ENCODE data around the gene MYO15B. TPM values are rescaled to one million over a fixed set of nuclear protein-coding genes. Genes with fewer than 3 reads are reported as not detected.
"Not testable (repeated sequence)": the region's sequence is repeated elsewhere in the genome, so short reads cannot be mapped to it uniquely, and the experiment has no call there.

Gene MYO15B
- total and polyA plus RNA-seq, 4 donors = 84.5 to 197 (median 167) TPM

DNA sequence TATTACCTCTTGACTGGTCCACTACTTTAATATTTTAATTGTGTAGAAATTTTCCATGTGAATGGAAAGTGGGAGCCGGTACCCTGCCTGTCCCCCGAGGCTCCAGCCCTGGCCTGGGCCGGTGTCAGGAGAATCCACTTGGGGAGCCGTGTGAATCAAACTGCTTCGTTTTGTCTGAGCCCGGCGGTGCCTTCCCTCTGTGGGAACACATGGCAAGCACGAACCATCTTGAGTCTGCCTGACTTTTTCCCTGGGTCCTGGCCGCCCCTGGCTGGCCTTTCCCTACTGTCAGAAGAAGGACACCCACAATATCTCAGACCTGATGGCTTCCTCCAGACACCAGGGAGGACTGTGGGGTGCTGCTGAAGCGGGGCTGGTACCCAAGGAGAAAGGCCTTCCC is 12.4 kb upstream of the MYO15B start:
- Histone ChIP-seq H3K27me3 (ENCODE audit: control insufficient read depth in 3 of 3, insufficient read depth in 3 of 3, low read length in 2 of 3) (no peaks in the 10 kb centered on the region), H3K36me3 (ENCODE audit: control insufficient read depth in 4 of 4, insufficient read depth in 4 of 4, low read length in 4 of 4) (peaks cover 0 to 30% (median 0%) of the 10 kb centered on the region in 4 donors), H3K9ac (ENCODE audit: insufficient read depth in 1 of 2, low read length in 2 of 2) (no peak overlapping the region), H3K27ac (ENCODE audit: low read depth in 1 of 2, low read length in 1 of 2) (no peak overlapping the region), H3K4me1 (ENCODE audit: control insufficient read depth in 5 of 5, insufficient read depth in 5 of 5, low read length in 5 of 5) (peaks cover 0 to 2% (median 0%) of the 10 kb centered on the region in 5 donors), H3K9me3 (ENCODE audit: control insufficient read depth in 4 of 4, insufficient read depth in 3 of 4, low read length in 3 of 4) (no peaks in the 10 kb centered on the region), H3K4me3 (no peak overlapping the region)
- TF ChIP-seq, protein P1, sequence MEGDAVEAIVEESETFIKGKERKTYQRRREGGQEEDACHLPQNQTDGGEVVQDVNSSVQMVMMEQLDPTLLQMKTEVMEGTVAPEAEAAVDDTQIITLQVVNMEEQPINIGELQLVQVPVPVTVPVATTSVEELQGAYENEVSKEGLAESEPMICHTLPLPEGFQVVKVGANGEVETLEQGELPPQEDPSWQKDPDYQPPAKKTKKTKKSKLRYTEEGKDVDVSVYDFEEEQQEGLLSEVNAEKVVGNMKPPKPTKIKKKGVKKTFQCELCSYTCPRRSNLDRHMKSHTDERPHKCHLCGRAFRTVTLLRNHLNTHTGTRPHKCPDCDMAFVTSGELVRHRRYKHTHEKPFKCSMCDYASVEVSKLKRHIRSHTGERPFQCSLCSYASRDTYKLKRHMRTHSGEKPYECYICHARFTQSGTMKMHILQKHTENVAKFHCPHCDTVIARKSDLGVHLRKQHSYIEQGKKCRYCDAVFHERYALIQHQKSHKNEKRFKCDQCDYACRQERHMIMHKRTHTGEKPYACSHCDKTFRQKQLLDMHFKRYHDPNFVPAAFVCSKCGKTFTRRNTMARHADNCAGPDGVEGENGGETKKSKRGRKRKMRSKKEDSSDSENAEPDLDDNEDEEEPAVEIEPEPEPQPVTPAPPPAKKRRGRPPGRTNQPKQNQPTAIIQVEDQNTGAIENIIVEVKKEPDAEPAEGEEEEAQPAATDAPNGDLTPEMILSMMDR (IDR thresholded peaks at IDR 0.05; ENCODE audit: control extremely low read depth, extremely low read depth) = no peak
- no peak for ATAC-seq (ENCODE audit: insufficient read depth, low FRiP score)
- 94 to 95% methylated on average over 10 of the region's 10 CpGs for WGBS, 2 donors
- no peak for DNase-seq

DNA sequence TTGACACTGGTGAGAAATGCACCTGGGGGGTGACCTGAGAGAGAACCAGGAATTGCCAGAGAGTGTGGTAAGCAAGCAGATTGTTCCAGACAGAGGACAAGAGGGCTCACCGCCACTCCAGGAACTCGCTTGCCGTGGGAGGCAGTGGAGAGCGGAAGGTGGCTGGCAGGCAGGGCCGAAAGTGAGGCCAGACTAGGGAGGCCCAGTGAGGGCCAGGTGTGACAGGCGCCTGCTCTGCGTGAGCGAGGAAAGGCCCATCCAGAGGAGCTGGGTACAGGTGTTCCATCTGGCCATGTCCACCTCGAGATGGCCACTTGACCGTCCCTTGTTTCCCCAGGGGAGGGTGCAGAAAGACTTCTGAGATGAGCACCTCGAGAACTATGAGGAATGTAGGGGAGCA is 11.9 kb upstream of the MYO15B start:
- ATAC-seq (ENCODE audit: insufficient read depth, low FRiP score) (no peak), DNase-seq (no peak)
- peaks cover 0 to 26% (median 0%) of the 10 kb centered on the region in 4 donors for H3K36me3 ChIP-seq (ENCODE audit: control insufficient read depth in 4 of 4, insufficient read depth in 4 of 4, low read length in 4 of 4)
- TF ChIP-seq, protein P1 (IDR thresholded peaks at IDR 0.05; ENCODE audit: control extremely low read depth, extremely low read depth) = no peak
- H3K9me3 ChIP-seq (ENCODE audit: control insufficient read depth in 4 of 4, insufficient read depth in 3 of 4, low read length in 3 of 4) = no peaks in the 10 kb centered on the region
- no peak overlapping the region for H3K27ac ChIP-seq (ENCODE audit: low read depth in 1 of 2, low read length in 1 of 2)
- H3K4me1 ChIP-seq (ENCODE audit: control insufficient read depth in 5 of 5, insufficient read depth in 5 of 5, low read length in 5 of 5) = peaks cover 0 to 2% (median 0%) of the 10 kb centered on the region in 5 donors
- H3K4me3 ChIP-seq = no peak overlapping the region
- H3K9ac ChIP-seq (ENCODE audit: insufficient read depth in 1 of 2, low read length in 2 of 2) = no peak overlapping the region
- H3K27me3 ChIP-seq (ENCODE audit: control insufficient read depth in 3 of 3, insufficient read depth in 3 of 3, low read length in 2 of 3) = no peaks in the 10 kb centered on the region
- WGBS, 2 donors = 69 to 93% methylated on average over 11 of the region's 11 CpGs

- TF ChIP-seq, protein P1 (IDR thresholded peaks at IDR 0.05; ENCODE audit: control extremely low read depth, extremely low read depth) = no peak
- DNase-seq = no peak
- no peak overlapping the region for H3K4me3 ChIP-seq
- no peak overlapping the region for H3K9ac ChIP-seq (ENCODE audit: insufficient read depth in 1 of 2, low read length in 2 of 2)
- no peaks in the 10 kb centered on the region for H3K27me3 ChIP-seq (ENCODE audit: control insufficient read depth in 3 of 3, insufficient read depth in 3 of 3, low read length in 2 of 3)
- H3K4me1 ChIP-seq (ENCODE audit: control insufficient read depth in 5 of 5, insufficient read depth in 5 of 5, low read length in 5 of 5) = peaks cover 0 to 2% (median 0%) of the 10 kb centered on the region in 5 donors
- ATAC-seq (ENCODE audit: insufficient read depth, low FRiP score) = no peak
- H3K36me3 ChIP-seq (ENCODE audit: control insufficient read depth in 4 of 4, insufficient read depth in 4 of 4, low read length in 4 of 4) = peaks cover 0 to 20% (median 0%) of the 10 kb centered on the region in 4 donors
- no peak overlapping the region for H3K27ac ChIP-seq (ENCODE audit: low read depth in 1 of 2, low read length in 1 of 2)
- no peaks in the 10 kb centered on the region for H3K9me3 ChIP-seq (ENCODE audit: control insufficient read depth in 4 of 4, insufficient read depth in 3 of 4, low read length in 3 of 4)
- WGBS, 2 donors = 87 to 91% methylated on average over 14 of the region's 15 CpGs
Observed at GRCh38 chr17:75576661-75577060, 10.9 kb upstream of the MYO15B start.

DNA sequence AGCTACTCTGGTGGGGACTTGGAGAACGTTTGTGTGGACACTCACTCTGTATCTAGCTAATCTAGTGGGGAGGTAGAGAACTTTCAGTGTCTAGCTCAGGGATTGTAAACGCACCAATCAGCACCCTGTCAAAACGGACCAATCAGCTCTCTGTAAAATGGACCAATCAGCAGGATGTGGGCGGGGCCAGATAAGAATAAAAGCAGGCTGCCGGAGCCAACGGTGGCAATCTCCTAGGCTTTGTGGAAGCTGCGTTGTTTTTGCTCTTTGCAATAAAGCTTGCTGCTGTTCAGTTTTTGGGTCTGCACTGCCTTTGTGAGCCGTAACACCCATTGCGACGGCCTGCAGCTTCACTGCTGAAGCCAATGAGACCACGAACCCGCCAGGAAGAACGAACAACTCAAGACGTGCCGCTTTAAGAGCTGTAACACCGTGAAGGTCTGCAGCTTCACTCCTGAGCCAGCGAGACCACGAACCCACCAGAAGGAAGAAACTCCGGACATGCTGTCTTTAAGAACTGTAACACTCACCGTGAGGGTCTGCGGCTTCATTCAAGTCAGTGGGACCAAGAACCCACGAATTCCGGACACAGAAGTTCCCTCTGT is 6.4 kb upstream of the MYO15B start:
- H3K4me3 ChIP-seq; H3K27ac ChIP-seq (ENCODE audit: low read depth in 1 of 2, low read length in 1 of 2); H3K9ac ChIP-seq (ENCODE audit: insufficient read depth in 1 of 2, low read length in 2 of 2); H3K4me1 ChIP-seq (ENCODE audit: control insufficient read depth in 5 of 5, insufficient read depth in 5 of 5, low read length in 5 of 5); H3K27me3 ChIP-seq (ENCODE audit: control insufficient read depth in 3 of 3, insufficient read depth in 3 of 3, low read length in 2 of 3); H3K9me3 ChIP-seq (ENCODE audit: control insufficient read depth in 4 of 4, insufficient read depth in 3 of 4, low read length in 3 of 4); ATAC-seq (ENCODE audit: insufficient read depth, low FRiP score); H3K36me3 ChIP-seq (ENCODE audit: control insufficient read depth in 4 of 4, insufficient read depth in 4 of 4, low read length in 4 of 4); DNase-seq: not testable (repeated sequence)
- WGBS, 2 donors = 56 to 76% methylated on average over 23 of the region's 23 CpGs

GRCh38 chr17:75583197-75583596 is 4.4 kb upstream of the MYO15B start:
- H3K27ac ChIP-seq (ENCODE audit: low read depth in 1 of 2, low read length in 1 of 2); ATAC-seq (ENCODE audit: insufficient read depth, low FRiP score): not testable (repeated sequence)
- WGBS, 2 donors = 83 to 92% methylated on average over 6 of the region's 6 CpGs

More at GRCh38 chr17:75583197-75583596, 4.4 kb upstream of the MYO15B start:
- not testable (repeated sequence) for H3K9me3 ChIP-seq (ENCODE audit: control insufficient read depth in 4 of 4, insufficient read depth in 3 of 4, low read length in 3 of 4); DNase-seq; H3K4me3 ChIP-seq; H3K9ac ChIP-seq (ENCODE audit: insufficient read depth in 1 of 2, low read length in 2 of 2); H3K36me3 ChIP-seq (ENCODE audit: control insufficient read depth in 4 of 4, insufficient read depth in 4 of 4, low read length in 4 of 4); H3K27me3 ChIP-seq (ENCODE audit: control insufficient read depth in 3 of 3, insufficient read depth in 3 of 3, low read length in 2 of 3)
- H3K4me1 ChIP-seq (ENCODE audit: control insufficient read depth in 5 of 5, insufficient read depth in 5 of 5, low read length in 5 of 5) = peaks cover 0 to 15% (median 0%) of the 10 kb centered on the region in 5 donors

Measured in lung (tissue), 12 donors.